Measurements from ENCODE around the gene CENPB. TPM values are rescaled to one million over a fixed set of nuclear protein-coding genes. Genes with fewer than 3 reads are reported as not detected.

CENPB gene
- polyA plus RNA-seq, 1 of the 3 experiments (the other 2 are of a cell fraction), result 41.2 TPM

DNA sequence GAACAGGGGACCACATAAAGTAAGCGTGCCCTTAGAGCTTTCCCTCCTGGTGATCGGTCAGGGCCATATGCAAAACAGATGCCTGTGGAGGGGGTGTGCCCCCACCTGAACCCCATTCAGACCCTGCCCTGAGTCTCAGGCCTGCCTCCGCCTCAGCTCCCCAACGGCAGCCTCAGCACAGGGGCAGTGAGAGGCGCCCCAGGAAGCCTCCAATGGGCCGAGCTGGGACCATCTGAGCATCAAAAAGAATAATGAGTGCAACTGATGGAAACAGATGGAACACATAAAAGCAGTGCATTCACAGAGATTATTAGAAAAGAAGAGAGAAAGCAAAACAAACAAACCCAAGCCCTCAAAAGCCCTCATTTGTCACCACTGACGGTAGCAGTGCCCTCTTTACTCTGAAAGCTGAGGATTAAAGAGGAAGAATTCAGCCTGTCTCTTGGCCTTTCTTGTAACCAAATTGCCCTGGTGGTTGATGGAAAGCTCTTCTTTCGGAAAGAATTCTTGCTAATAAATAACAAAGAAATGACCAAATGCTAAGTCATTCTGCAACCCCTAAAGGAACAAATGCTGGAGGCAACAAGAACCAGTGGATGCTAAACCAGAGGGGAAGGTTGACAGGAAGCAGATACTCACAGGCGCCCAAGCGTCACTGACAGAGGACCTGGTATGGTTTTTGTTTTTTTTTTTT is 25.7 kb downstream of the CENPB start:
- Histone ChIP-seq H3K27ac (ENCODE audit: low read depth in 2 of 2, low read length in 1 of 2) (no peak overlapping the region), H3K4me2 (no peak overlapping the region), H4K20me1 (ENCODE audit: insufficient read depth) (no peaks in the 10 kb centered on the region), H3K9me2 (no peaks in the 10 kb centered on the region), H3K27me3 (ENCODE audit: insufficient read depth) (no peaks in the 10 kb centered on the region), H3K79me2 (ENCODE audit: insufficient read depth) (no peaks in the 10 kb centered on the region; the same call in 1 of the 2 replicates), H3F3A (replicated peaks; ENCODE audit: insufficient read depth) (no peaks in the 10 kb centered on the region), H3K9me3 (no peaks in the 10 kb centered on the region), H3K36me3 (replicated peaks in 1 of 2; ENCODE audit: control insufficient read depth in 1 of 2, insufficient read depth in 2 of 2, low read length in 1 of 2) (peaks cover 10 to 12% of the 10 kb centered on the region in 2 experiments), H3K9ac (no peak overlapping the region), H2AFZ (ENCODE audit: low read depth) (no peak overlapping the region), H3K4me1 (ENCODE audit: control insufficient read depth in 1 of 2, insufficient read depth in 2 of 2, low read depth in 1 of 2, low read length in 1 of 2) (peaks cover 0 to 3% of the 10 kb centered on the region in 2 experiments; a peak in 1 of 4 replicates), H3K4me3 (ENCODE audit: low read depth in 2 of 2, low read length in 1 of 2) (no peak overlapping the region)
- TF ChIP-seq FOXJ3 (CRISPR knock-in tag; IDR thresholded peaks at IDR 0.05), result no peak
- no peak for TF ChIP-seq YY1 (IDR thresholded peaks at IDR 0.05; ENCODE audit: low read depth)
- TF ChIP-seq, protein P1, sequence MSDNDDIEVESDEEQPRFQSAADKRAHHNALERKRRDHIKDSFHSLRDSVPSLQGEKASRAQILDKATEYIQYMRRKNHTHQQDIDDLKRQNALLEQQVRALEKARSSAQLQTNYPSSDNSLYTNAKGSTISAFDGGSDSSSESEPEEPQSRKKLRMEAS (IDR thresholded peaks at IDR 0.05; ENCODE audit: low read depth), result no peak
- TF ChIP-seq RAD21 (IDR thresholded peaks at IDR 0.05; ENCODE audit: low read length), result no peak
- TF ChIP-seq MXI1 (IDR thresholded peaks at IDR 0.05; ENCODE audit: low read depth, low read length), result no peak
- no peak for TF ChIP-seq ELF1 (IDR thresholded peaks at IDR 0.05)
- ChIA-PET CTCF (interaction anchor here (1.2 to 13.1 kb wide), 6 partner anchors 7 to 84 kb away, joined by 3 to 151 read pairs (median 12); partner anchors contain the start of gene ADISSP), POLR2A (no interaction called here)
- DNase-seq, result no peak
- WGBS (ENCODE audit: low lambda C conversion rate), result 89% methylated on average over 10 of the region's 10 CpGs

DNA sequence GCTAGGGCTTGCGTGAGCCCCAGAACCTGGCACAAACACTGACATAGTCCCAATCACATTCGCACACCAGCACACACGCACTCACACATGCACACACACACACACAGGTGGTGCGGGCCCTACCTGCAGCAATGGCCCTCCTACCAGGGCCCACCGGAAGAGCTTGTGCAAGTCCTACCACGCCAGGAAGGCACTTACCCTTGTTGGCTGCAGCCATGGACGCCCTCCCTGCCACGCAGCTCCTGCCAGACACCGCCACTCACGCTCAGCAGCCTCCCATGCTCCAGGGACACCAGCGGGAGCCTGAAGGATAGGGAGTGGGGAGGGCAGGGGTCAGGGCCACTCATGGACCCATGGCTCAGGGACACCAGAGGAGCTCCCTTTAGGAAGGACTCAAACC is 26.7 kb downstream of the CENPB start:
- H3K27ac ChIP-seq (ENCODE audit: low read depth in 2 of 2, low read length in 1 of 2), result no peak overlapping the region
- TF ChIP-seq JUND (IDR thresholded peaks at IDR 0.05), result no peak
- no peak for TF ChIP-seq EZH2phosphoT487 (IDR thresholded peaks at IDR 0.05; ENCODE audit: borderline replicate concordance, low read depth)
- no peak for TF ChIP-seq GATA2 (CRISPR knock-in tag; IDR thresholded peaks at IDR 0.05)
- TF ChIP-seq, protein P2, sequence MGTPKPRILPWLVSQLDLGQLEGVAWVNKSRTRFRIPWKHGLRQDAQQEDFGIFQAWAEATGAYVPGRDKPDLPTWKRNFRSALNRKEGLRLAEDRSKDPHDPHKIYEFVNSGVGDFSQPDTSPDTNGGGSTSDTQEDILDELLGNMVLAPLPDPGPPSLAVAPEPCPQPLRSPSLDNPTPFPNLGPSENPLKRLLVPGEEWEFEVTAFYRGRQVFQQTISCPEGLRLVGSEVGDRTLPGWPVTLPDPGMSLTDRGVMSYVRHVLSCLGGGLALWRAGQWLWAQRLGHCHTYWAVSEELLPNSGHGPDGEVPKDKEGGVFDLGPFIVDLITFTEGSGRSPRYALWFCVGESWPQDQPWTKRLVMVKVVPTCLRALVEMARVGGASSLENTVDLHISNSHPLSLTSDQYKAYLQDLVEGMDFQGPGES (IDR thresholded peaks at IDR 0.05; ENCODE audit: low read depth, low read length), result no peak
- no peak for TF ChIP-seq GABPA (IDR thresholded peaks at IDR 0.05; ENCODE audit: low read depth)
- no peak for TF ChIP-seq YY1 (IDR thresholded peaks at IDR 0.05; ENCODE audit: low read depth)
- TF ChIP-seq, protein P3, sequence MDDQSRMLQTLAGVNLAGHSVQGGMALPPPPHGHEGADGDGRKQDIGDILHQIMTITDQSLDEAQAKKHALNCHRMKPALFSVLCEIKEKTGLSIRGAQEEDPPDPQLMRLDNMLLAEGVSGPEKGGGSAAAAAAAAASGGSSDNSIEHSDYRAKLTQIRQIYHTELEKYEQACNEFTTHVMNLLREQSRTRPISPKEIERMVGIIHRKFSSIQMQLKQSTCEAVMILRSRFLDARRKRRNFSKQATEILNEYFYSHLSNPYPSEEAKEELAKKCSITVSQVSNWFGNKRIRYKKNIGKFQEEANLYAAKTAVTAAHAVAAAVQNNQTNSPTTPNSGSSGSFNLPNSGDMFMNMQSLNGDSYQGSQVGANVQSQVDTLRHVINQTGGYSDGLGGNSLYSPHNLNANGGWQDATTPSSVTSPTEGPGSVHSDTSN (IDR thresholded peaks at IDR 0.05), result no peak
- no peaks in the 10 kb centered on the region for H3K4me1 ChIP-seq (ENCODE audit: control insufficient read depth in 1 of 2, insufficient read depth in 2 of 2, low read depth in 1 of 2, low read length in 1 of 2)
- H3K4me3 ChIP-seq (ENCODE audit: low read depth in 2 of 2, low read length in 1 of 2), result no peak overlapping the region
- no peaks in the 10 kb centered on the region for H4K20me1 ChIP-seq (ENCODE audit: insufficient read depth)
- no peaks in the 10 kb centered on the region for H3K27me3 ChIP-seq (ENCODE audit: insufficient read depth)
- no peaks in the 10 kb centered on the region for H3K9me3 ChIP-seq
- no peak overlapping the region for H2AFZ ChIP-seq (ENCODE audit: low read depth)
- WGBS (ENCODE audit: low lambda C conversion rate), result 92% methylated on average over 9 of the region's 11 CpGs
- H3K36me3 ChIP-seq (replicated peaks in 1 of 2; ENCODE audit: control insufficient read depth in 1 of 2, insufficient read depth in 2 of 2, low read length in 1 of 2), result peaks cover 10 to 13% of the 10 kb centered on the region in 2 experiments
- H3F3A ChIP-seq (replicated peaks; ENCODE audit: insufficient read depth), result no peaks in the 10 kb centered on the region
- CTCF ChIA-PET, result interaction anchor here (1.2 to 13.1 kb wide), 6 partner anchors 8 to 83 kb away, joined by 3 to 151 read pairs (median 12); partner anchors contain the start of gene ADISSP
- H3K9me2 ChIP-seq, result no peaks in the 10 kb centered on the region
- H3K9ac ChIP-seq, result no peak overlapping the region
- POLR2A ChIA-PET, result no interaction called here
- H3K4me2 ChIP-seq, result no peak overlapping the region
- H3K79me2 ChIP-seq (ENCODE audit: insufficient read depth), result no peaks in the 10 kb centered on the region; the same call in 1 of the 2 replicates
- no peak for DNase-seq
